GM10266 (cell line): ENCODE measurements around the gene ZNF532.

Experiments used
- DNase-seq: peaks from one replicate; pipeline ENCODE4 v3.0.0; 2012; ENCODE audit errors: extremely low spot score
- CTCF ChIP-seq: IDR thresholded peaks from 2 replicates; pipeline ENCODE4 v1.5.1; 2012; ENCODE audit warnings: mild to moderate bottlenecking, low read depth; ENCODE audit not compliant: control insufficient read depth, insufficient read depth; ENCODE audit errors: missing control alignments

ZNF532 gene

GRCh38 chr18:58865701-58866065 lies 1.0 kb downstream of the ZNF532 start:
- no peak for DNase-seq
- no peak for TF ChIP-seq CTCF

- no peak for DNase-seq
- no peak for TF ChIP-seq CTCF
Measured at GRCh38 chr18:58866066-58866772, 1.5 kb downstream of the ZNF532 start.

GRCh38 chr18:58866773-58867150 lies 2.1 kb downstream of the ZNF532 start:
- no peak for TF ChIP-seq CTCF
- no peak for DNase-seq

- no peak for TF ChIP-seq CTCF
- DNase-seq: no peak
Measured at GRCh38 chr18:58867281-58867961, 2.7 kb downstream of the ZNF532 start.

GRCh38 chr18:58868440-58868839 lies 3.8 kb downstream of the ZNF532 start:
- no peak for DNase-seq
- TF ChIP-seq CTCF: no peak

- no peak for DNase-seq
- TF ChIP-seq CTCF: no peak
Measured at GRCh38 chr18:58870130-58870529, 5.5 kb downstream of the ZNF532 start.

- no peak for TF ChIP-seq CTCF
Measured at GRCh38 chr18:58870621-58871020, 5.9 kb downstream of the ZNF532 start.

More at GRCh38 chr18:58870621-58871020, 5.9 kb downstream of the ZNF532 start:
- no peak for DNase-seq
